ENCODE measurements around the gene GALNTL6.

Gene GALNTL6

DNA sequence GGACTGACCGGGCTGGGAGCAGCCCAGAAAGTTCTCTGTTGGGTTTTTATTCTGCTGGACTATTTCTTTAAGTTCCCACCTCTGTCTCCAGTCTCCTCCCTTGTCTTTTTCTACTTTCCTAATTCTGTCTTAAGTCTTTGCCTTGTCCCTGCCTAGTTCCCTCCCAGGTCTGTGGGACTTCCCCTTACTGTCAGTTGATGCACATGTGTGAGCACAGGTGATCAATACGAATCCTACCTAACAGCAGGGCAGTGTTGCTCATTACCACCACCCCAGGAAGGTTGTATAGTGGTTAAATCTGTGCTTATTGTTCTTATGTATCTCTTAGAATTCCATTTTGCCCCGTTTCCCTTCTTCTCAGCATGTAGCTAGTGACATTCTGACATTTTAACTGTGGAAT is 62.1 kb downstream of the GALNTL6 start:
- H3K27ac ChIP-seq (replicated peaks) = no peak overlapping the region
- TF ChIP-seq, protein P1, sequence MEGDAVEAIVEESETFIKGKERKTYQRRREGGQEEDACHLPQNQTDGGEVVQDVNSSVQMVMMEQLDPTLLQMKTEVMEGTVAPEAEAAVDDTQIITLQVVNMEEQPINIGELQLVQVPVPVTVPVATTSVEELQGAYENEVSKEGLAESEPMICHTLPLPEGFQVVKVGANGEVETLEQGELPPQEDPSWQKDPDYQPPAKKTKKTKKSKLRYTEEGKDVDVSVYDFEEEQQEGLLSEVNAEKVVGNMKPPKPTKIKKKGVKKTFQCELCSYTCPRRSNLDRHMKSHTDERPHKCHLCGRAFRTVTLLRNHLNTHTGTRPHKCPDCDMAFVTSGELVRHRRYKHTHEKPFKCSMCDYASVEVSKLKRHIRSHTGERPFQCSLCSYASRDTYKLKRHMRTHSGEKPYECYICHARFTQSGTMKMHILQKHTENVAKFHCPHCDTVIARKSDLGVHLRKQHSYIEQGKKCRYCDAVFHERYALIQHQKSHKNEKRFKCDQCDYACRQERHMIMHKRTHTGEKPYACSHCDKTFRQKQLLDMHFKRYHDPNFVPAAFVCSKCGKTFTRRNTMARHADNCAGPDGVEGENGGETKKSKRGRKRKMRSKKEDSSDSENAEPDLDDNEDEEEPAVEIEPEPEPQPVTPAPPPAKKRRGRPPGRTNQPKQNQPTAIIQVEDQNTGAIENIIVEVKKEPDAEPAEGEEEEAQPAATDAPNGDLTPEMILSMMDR (IDR thresholded peaks at IDR 0.05; ENCODE audit: insufficient read depth, low read length) = no peak
- TF ChIP-seq SPI1 (IDR thresholded peaks at IDR 0.05; ENCODE audit: borderline replicate concordance, low read depth) (no peak), GABPA (IDR thresholded peaks at IDR 0.05; ENCODE audit: low read depth) (no peak), POLR2AphosphoS5 (IDR thresholded peaks at IDR 0.05; ENCODE audit: low read depth) (no peak)
- TF ChIP-seq, protein P2, sequence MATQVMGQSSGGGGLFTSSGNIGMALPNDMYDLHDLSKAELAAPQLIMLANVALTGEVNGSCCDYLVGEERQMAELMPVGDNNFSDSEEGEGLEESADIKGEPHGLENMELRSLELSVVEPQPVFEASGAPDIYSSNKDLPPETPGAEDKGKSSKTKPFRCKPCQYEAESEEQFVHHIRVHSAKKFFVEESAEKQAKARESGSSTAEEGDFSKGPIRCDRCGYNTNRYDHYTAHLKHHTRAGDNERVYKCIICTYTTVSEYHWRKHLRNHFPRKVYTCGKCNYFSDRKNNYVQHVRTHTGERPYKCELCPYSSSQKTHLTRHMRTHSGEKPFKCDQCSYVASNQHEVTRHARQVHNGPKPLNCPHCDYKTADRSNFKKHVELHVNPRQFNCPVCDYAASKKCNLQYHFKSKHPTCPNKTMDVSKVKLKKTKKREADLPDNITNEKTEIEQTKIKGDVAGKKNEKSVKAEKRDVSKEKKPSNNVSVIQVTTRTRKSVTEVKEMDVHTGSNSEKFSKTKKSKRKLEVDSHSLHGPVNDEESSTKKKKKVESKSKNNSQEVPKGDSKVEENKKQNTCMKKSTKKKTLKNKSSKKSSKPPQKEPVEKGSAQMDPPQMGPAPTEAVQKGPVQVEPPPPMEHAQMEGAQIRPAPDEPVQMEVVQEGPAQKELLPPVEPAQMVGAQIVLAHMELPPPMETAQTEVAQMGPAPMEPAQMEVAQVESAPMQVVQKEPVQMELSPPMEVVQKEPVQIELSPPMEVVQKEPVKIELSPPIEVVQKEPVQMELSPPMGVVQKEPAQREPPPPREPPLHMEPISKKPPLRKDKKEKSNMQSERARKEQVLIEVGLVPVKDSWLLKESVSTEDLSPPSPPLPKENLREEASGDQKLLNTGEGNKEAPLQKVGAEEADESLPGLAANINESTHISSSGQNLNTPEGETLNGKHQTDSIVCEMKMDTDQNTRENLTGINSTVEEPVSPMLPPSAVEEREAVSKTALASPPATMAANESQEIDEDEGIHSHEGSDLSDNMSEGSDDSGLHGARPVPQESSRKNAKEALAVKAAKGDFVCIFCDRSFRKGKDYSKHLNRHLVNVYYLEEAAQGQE (IDR thresholded peaks at IDR 0.05; ENCODE audit: insufficient replicate concordance, low read depth) = no peak
- H3K27me3 ChIP-seq (ENCODE audit: insufficient read depth, poor library complexity, severe bottlenecking) = no peaks in the 10 kb centered on the region
- no peak overlapping the region for H3K4me3 ChIP-seq (replicated peaks; ENCODE audit: insufficient read depth, low read length)
- no peak for DNase-seq (ENCODE audit: low read depth in 1 of 2, low spot score in 1 of 2)

- no peak overlapping the region for H3K4me3 ChIP-seq (replicated peaks; ENCODE audit: insufficient read depth, low read length)
- DNase-seq (ENCODE audit: low read depth in 1 of 2, low spot score in 1 of 2) = no peak
- H3K27ac ChIP-seq (replicated peaks) = no peak overlapping the region
- H3K27me3 ChIP-seq (ENCODE audit: insufficient read depth, poor library complexity, severe bottlenecking) = no peaks in the 10 kb centered on the region
- TF ChIP-seq, protein P2 (IDR thresholded peaks at IDR 0.05; ENCODE audit: insufficient replicate concordance, low read depth) = no peak
- no peak for TF ChIP-seq POLR2AphosphoS5 (IDR thresholded peaks at IDR 0.05; ENCODE audit: low read depth)
- TF ChIP-seq GABPA (IDR thresholded peaks at IDR 0.05; ENCODE audit: low read depth) = no peak
- no peak for TF ChIP-seq SPI1 (IDR thresholded peaks at IDR 0.05; ENCODE audit: borderline replicate concordance, low read depth)
- TF ChIP-seq, protein P1 (IDR thresholded peaks at IDR 0.05; ENCODE audit: insufficient read depth, low read length) = no peak
These were observed 63.4 kb downstream of the GALNTL6 start for GRCh38 chr4:171876636-171877035.

GRCh38 chr4:171880136-171880535 is 66.9 kb downstream of the GALNTL6 start:
- Histone ChIP-seq H3K27me3 (ENCODE audit: insufficient read depth, poor library complexity, severe bottlenecking) (no peaks in the 10 kb centered on the region), H3K4me3 (replicated peaks; ENCODE audit: insufficient read depth, low read length) (no peak overlapping the region), H3K27ac (replicated peaks) (no peak overlapping the region)
- TF ChIP-seq, protein P1 (IDR thresholded peaks at IDR 0.05; ENCODE audit: insufficient read depth, low read length) = no peak
- TF ChIP-seq, protein P2 (IDR thresholded peaks at IDR 0.05; ENCODE audit: insufficient replicate concordance, low read depth) = no peak
- TF ChIP-seq GABPA (IDR thresholded peaks at IDR 0.05; ENCODE audit: low read depth) (no peak), SPI1 (IDR thresholded peaks at IDR 0.05; ENCODE audit: borderline replicate concordance, low read depth) (no peak), POLR2AphosphoS5 (IDR thresholded peaks at IDR 0.05; ENCODE audit: low read depth) (no peak)
- no peak for DNase-seq (ENCODE audit: low read depth in 1 of 2, low spot score in 1 of 2)

Data from HL-60 (cell line).